GM21576 (cell line): Measurements from ENCODE around the gene ATP2A2.
A peak's percentile ranks its signal among the peaks of the same experiment; 100 is the strongest.
"Not testable (repeated sequence)": the region's sequence is repeated elsewhere in the genome, so short reads cannot be mapped to it uniquely, and the experiment has no call there.

Source experiments
- ATAC-seq: cut with Tn5 transposase; IDR thresholded peaks from one replicate; pipeline ENCODE4 v1.9.1; 2021; ENCODE audit warnings: mild to moderate bottlenecking, moderate library complexity; ENCODE audit not compliant: unreplicated experiment

The ATP2A2 gene

DNA sequence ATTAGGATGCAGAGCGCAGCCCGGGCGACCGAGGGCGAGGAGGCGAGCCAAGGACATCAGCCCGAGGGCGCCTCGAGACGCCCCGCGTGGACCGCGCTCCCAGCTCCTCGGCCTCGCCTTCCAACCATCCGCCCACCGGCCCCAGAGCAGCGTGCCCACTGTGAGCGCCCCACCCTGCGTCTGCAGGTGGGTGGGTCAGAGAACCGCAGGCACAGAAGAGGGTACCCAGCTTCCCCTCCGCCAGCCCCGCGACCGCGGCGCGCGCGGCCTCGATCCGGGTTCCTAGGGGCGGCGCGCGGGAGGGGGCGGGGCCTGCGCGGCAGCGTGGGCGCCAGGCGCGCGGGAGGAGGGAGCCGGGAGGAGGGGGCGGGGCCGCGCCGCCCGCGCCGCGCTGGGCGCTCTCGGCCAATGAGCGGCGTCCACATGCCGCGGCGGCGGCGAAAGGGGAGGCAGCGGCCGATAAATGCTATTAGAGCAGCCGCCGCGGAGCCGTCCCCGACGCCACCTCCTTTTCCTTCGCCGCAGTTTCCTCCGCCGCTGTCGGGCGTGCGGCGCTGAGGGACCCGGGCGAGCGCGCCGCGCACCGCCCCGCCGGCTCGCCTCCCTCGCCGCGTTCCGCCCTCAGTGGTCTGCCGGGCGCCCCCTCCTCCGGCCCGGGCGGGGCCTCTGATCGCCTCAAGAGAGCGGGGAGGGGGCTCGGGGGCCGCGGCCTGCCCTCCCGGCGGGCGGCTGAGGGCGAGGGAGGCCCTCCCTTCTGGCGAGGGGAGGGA is at the start of gene ATP2A2:
Gene ATP2A2, plus strand, starts transcription at position 469 of the 770 bp plus-strand sequence. CDS start 543 bp downstream, outside the sequence.
- ATAC-seq = peak; percentile 77

DNA sequence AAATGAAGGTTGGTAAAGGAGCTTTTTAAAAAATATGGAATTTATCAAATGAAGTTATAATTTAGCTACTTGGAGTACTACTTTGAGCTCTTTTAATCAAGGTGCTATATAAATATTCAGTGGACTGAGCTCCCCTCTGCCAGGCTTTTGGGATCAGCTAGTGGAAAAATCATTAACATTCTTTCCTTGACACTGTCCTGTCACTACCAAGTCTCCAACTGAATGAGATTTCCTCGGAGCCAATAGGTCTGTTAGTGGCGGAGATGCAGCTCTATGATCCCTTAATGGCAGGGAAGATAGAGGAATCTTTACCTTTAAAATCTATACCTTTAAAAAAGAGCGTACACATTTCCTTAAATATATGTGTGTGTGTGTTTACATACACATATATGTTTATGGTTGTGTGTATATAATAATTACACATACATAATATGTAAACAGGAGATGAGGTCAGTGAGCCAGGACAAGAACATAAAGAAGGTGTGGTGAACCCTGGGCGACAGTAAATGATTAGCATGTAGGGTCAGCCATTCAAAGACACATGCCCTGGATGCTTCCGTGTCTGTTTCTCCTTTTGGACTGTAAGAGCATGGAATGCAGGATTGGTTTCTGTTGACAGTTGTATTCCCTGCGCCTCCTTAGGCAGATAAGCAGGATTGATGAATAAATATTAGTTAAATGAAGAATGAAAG is 47.7 kb upstream of the ATP2A2 start:
- ATAC-seq = no peak

DNA sequence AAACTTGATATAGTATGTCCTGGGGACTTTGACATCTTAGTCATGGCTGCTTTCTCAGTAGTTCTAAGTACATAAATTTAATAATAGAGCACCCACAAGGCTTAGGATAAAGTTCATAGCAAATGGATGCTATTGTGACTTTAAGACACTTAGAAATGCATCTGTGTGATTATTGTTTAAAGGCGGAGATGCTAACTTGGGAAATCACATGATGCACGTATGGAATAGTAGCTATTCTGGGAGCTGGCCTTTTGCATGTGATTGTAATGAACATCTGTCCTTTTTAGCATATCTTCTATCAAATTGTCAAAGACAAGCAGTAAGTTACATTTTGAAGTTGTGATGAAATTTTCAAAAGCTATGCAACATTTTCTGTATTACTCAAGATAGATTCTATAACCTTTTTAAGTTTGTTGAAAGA is 46.7 kb upstream of the ATP2A2 start:
- no peak for ATAC-seq

GRCh38 chr12:110234755-110235154 is 46.3 kb upstream of the ATP2A2 start:
- ATAC-seq = no peak

GRCh38 chr12:110235383-110235782 is 45.7 kb upstream of the ATP2A2 start:
- no peak for ATAC-seq

DNA sequence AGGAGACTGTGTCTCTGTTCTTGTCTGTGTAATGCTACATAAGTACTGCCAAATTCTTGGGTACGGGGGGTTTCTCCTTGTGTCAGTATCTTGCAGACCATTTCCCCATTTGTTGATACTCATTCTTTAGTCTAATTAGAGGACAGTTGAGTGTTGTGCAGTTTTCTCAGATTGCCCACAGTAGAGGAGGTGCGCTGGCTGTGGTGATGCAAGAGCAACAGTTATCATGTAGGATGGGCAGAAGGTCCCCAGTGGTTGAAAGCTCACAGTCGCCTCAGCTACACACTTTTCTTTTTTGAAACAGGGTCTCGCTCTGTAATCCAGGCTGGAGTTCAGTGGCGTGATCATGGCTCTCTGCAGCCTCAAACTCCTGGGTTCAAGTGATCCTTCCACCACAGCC is 37.8 kb upstream of the ATP2A2 start:
- ATAC-seq = no peak

- ATAC-seq = no peak
Observed at GRCh38 chr12:110244372-110244771, 36.7 kb upstream of the ATP2A2 start.

GRCh38 chr12:110244829-110245228 is 36.2 kb upstream of the ATP2A2 start:
- no peak for ATAC-seq

GRCh38 chr12:110245369-110245772 is 35.7 kb upstream of the ATP2A2 start:
- no peak for ATAC-seq

DNA sequence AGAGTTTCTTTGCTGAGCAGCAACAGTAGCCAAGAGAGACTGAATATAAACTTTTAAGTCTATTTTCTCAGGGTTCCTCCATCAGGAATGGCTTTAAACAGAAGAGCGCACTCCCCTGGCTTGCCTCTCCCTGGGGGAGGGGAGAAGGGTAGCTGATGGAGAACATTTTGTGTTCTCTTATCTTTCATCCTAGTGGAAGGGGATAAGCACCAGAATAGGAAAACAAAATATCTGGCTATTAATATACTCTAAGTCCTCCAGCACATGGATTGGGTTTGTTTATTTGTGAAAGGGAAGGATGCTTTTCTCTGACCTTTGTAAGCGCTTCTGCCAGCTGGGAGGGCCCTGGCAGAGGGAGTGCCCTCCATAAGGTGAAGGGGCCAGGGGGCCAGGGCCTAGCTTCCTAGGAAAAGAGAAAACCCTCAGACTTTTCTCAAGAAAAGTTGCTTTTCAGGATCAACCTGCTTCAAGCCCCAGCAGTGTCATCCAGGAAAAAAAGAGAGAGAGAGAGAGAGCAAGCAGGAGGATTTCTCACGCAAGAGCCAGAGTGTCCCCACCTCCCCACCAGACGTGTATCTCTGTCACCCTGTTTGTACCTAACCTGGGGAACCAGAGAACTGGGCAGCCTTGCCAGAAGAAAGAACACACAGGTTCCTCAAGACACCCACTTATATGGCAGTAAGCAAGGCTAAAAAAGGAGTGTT is 34.3 kb upstream of the ATP2A2 start:
- no peak for ATAC-seq

DNA sequence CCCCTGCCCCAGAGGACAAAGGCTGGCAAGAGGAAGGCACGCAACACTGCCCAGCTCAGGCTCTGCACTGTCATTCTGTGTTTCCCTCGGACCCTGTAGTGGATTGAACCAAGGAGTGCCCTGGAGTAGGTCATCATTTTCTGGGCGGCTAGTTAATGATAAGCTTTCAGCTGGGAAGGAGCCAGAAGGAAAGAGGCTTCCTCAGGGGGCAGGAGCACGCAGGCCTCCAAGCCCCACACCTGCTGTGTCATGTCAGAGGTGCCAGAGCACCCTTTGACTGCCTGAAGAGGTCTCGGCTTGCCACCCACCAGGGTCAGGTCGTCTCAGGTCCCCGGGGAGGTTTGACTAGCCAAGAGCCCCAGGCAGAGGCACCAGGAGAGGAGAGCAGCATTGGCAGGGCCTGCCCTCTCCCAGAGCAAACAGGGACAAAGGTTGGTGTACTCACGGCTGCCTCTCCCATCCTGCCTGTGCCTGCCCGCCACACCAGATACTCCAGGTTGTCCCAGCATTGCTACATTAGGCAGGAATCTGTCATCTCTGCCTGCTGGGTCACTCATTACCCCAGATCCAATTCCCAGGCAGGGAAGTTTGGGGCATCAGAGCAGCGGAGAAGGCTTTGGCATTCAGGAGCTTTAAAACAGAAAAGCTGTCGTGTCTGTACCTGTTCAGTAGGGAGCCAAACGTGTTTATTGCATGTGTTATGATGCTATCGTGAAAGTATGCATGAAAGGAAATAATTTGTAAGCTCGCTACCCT is 33.5 kb upstream of the ATP2A2 start:
- ATAC-seq = no peak

- ATAC-seq = no peak
Observed at GRCh38 chr12:110248096-110248447, 33.0 kb upstream of the ATP2A2 start.

DNA sequence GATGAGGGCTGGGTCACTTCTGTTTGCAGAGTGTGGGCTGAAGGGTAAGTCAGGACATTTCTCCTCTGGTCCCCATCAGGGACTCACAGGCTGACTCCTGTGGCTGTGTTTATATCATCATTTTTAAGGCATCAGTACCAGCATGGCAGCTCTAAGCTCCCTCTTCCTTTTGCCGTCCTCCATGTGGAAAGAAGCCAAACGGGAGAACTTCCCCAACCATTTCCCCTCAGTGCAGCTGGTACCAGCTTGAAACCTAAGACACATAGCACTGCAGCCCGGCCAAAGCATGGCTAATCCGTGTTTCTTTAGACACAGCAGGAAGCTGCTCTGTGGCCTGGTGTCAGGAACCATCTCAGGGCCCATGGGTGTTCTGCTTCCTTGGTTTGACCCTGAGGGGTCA is 31.9 kb upstream of the ATP2A2 start:
- no peak for ATAC-seq

DNA sequence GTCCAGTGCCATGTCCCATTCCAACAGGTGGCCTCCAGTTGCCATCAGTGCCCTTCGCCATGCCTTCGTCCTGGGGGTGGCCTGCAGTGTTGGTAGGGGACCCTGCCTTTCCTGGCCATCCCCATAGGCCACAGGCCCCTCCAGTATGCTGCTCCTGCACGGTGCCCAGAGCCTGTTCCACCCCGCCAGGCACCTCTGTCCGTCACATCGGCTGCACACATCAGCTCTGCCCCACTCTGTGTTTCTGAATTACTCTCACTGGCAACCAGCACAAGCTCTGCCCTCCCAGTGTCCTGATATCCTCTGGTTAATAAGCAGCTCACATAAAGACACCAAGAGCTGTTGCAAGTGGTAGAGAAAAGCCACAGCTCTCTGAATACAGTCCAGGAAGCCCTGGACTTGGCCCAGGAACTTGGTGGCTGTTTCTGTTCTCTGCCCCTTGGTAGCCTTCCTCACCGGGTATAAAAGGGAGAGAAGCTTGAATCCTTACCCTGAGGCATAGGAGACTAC is 31.3 kb upstream of the ATP2A2 start:
- ATAC-seq = no peak

DNA sequence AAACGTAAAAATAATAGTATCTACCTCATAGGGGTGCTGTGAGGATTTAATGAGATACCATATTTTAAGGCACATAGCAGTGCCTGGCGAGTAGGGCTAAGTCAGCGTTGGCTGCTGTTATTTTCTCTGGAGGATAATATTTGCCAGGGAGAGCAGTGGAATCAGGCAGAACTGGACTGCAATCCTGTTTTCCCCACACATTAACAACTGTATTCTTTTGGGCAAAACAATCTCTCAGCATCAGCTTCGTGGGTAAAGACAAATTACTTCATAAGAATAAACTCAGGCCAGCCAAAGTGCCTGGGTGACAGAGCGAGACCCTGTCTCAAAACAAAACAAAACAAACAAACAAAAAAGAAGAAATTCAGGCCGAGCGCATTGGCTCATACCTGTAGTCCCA is 29.7 kb upstream of the ATP2A2 start:
- ATAC-seq = no peak

- no peak for ATAC-seq
Observed at GRCh38 chr12:110252716-110253115, 28.3 kb upstream of the ATP2A2 start.

DNA sequence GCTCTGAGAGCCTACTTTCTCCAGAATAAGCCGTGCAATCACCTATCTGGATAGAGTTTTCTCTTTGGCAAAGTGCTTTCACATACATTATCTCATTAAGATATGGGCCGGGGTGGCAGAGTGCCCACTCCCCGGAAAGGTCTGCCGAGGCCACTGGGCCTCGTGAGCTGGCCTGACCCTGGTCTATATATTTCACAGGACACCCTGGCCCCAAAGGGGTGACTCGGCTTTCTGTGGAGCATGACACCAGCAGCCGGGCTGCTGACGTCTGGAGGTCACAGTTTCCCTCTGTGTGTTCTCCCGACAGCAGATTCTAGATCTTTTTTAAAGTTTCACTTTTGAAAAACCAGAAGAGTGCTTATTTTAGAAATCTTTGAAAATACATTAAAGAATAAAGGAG is 27.9 kb upstream of the ATP2A2 start:
- ATAC-seq = no peak

- ATAC-seq = no peak
Observed at GRCh38 chr12:110254971-110255540, 26.0 kb upstream of the ATP2A2 start.

DNA sequence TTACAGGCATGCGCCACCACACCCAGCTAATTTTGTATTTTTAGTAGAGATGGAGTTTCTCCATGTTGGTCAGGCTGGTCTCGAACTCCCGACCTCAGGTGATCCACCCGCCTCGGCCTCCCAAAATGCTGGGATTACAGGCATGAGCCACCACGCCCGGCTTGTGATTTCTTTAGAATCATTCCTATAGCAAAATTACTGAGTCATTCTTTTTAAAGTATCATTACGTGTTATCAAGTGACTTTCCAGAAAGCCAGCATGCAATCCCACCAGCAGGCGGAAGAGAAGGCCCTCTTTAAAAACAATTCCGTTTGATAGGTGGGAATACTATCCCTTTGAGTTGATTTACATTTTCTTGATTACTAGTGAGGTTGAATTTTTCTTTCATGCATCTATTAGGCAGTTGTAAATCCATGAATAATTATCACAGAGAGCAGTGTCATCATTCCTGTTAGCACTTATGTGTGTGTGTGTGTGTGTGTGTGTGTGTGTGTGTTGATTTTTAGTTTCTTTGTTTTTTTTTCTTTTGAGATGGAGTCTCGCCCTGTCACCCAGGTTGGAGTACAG is 25.1 kb upstream of the ATP2A2 start:
- not testable (repeated sequence) for ATAC-seq

- no peak for ATAC-seq
Observed at GRCh38 chr12:110256780-110257431, 24.1 kb upstream of the ATP2A2 start.
